Measurements from ENCODE around the gene ROBO4. TPM values are rescaled to one million over a fixed set of nuclear protein-coding genes. Genes with fewer than 3 reads are reported as not detected.

The ROBO4 gene
- total and polyA plus RNA-seq, 2 donors (not counting 1 experiment from before 2014, with no cell fraction given) = not detected

- Histone ChIP-seq H3K36me3 (replicated peaks in 1 of 2; ENCODE audit: control extremely low read depth in 1 of 2, control insufficient read depth in 1 of 2, extremely low read depth in 1 of 2, insufficient read depth in 2 of 2, low read length in 1 of 2) (no peaks in the 10 kb centered on the region), H3K27me3 (replicated peaks in 1 of 4; ENCODE audit: control extremely low read depth in 1 of 4, control insufficient read depth in 3 of 4, insufficient read depth in 4 of 4, low read length in 3 of 4) (peaks cover 0 to 86% (median 66%) of the 10 kb centered on the region in 4 experiments), H3K9ac (ENCODE audit: low read length) (no peak overlapping the region), H3K4me3 (ENCODE audit: control extremely low read depth in 1 of 5, extremely low read depth in 1 of 5, insufficient read depth in 1 of 5, low read depth in 2 of 5, low read length in 4 of 5) (no peak overlapping the region), H2AFZ (ENCODE audit: insufficient read depth, low read depth, low read length, poor library complexity, severe bottlenecking) (no peak overlapping the region), H3K4me1 (ENCODE audit: control insufficient read depth in 2 of 2, insufficient read depth in 2 of 2, low read length in 2 of 2) (peaks cover 38 to 48% of the 10 kb centered on the region in 2 donors), H3K9me3 (ENCODE audit: control extremely low read depth in 1 of 3, control insufficient read depth in 2 of 3, insufficient read depth in 1 of 3, low read length in 2 of 3) (peaks cover 0 to 41% (median 2%) of the 10 kb centered on the region in 3 donors), H3K79me2 (ENCODE audit: control insufficient read depth, insufficient read depth, low read length) (no peaks in the 10 kb centered on the region), H3K4me2 (replicated peaks; ENCODE audit: low read depth, low read length, poor library complexity, severe bottlenecking) (no peak overlapping the region), H3K27ac (ENCODE audit: low read length in 2 of 2) (no peak overlapping the region), H4K20me1 (ENCODE audit: control insufficient read depth, insufficient read depth, low read length, poor library complexity, severe bottlenecking) (no peaks in the 10 kb centered on the region)
- Mint-ChIP-seq H3K27me3 (peaks cover 78% of the 10 kb centered on the region), H3K4me3 (no peak overlapping the region), H3K4me1 (peaks cover 22% of the 10 kb centered on the region), H3K27ac (no peak overlapping the region), H3K9me3 (ENCODE audit: insufficient read depth) (no peaks in the 10 kb centered on the region)
- TF ChIP-seq EZH2 (IDR thresholded peaks at IDR 0.05; ENCODE audit: borderline replicate concordance, insufficient read depth, low read depth, low read length, poor library complexity, severe bottlenecking) (no peak), CTCF (IDR thresholded peaks at IDR 0.05) (no peak)
- DNase-seq (no peak), ATAC-seq (ENCODE audit: low read depth) (no peak)
- ChIA-PET POLR2A (no interaction called here), CTCF (interaction anchor here (3.0 kb wide), 1 partner anchor 12 kb away, joined by 15 read pairs; no protein-coding TSS in a partner anchor)
- intact Hi-C loops (cut with micrococcal nuclease) = no loop called here
- WGBS (ENCODE audit: insufficient coverage) = 21% methylated on average over 10 of the region's 18 CpGs
These were observed 33.3 kb downstream of the ROBO4 start for GRCh38 chr11:124864176-124864891.

GRCh38 chr11:124863826-124864165 is 33.9 kb downstream of the ROBO4 start:
- Histone ChIP-seq H3K9me3 (ENCODE audit: control extremely low read depth in 1 of 3, control insufficient read depth in 2 of 3, insufficient read depth in 1 of 3, low read length in 2 of 3) (peaks cover 0 to 35% (median 2%) of the 10 kb centered on the region in 3 donors), H3K79me2 (ENCODE audit: control insufficient read depth, insufficient read depth, low read length) (no peaks in the 10 kb centered on the region), H3K4me3 (ENCODE audit: control extremely low read depth in 1 of 5, extremely low read depth in 1 of 5, insufficient read depth in 1 of 5, low read depth in 2 of 5, low read length in 4 of 5) (no peak overlapping the region), H3K36me3 (replicated peaks in 1 of 2; ENCODE audit: control extremely low read depth in 1 of 2, control insufficient read depth in 1 of 2, extremely low read depth in 1 of 2, insufficient read depth in 2 of 2, low read length in 1 of 2) (no peaks in the 10 kb centered on the region), H3K9ac (ENCODE audit: low read length) (no peak overlapping the region), H3K4me2 (replicated peaks; ENCODE audit: low read depth, low read length, poor library complexity, severe bottlenecking) (no peak overlapping the region), H3K27me3 (replicated peaks in 1 of 4; ENCODE audit: control extremely low read depth in 1 of 4, control insufficient read depth in 3 of 4, insufficient read depth in 4 of 4, low read length in 3 of 4) (peaks cover 0 to 81% (median 63%) of the 10 kb centered on the region in 4 experiments), H3K4me1 (ENCODE audit: control insufficient read depth in 2 of 2, insufficient read depth in 2 of 2, low read length in 2 of 2) (peaks cover 33 to 42% of the 10 kb centered on the region in 2 donors), H3K27ac (ENCODE audit: low read length in 2 of 2) (no peak overlapping the region), H4K20me1 (ENCODE audit: control insufficient read depth, insufficient read depth, low read length, poor library complexity, severe bottlenecking) (no peaks in the 10 kb centered on the region), H2AFZ (ENCODE audit: insufficient read depth, low read depth, low read length, poor library complexity, severe bottlenecking) (no peak overlapping the region)
- 21% methylated on average over 3 of the region's 9 CpGs for WGBS (ENCODE audit: insufficient coverage)
- no peaks in the 10 kb centered on the region for H3K9me3 Mint-ChIP-seq (ENCODE audit: insufficient read depth)
- intact Hi-C loops (cut with micrococcal nuclease) = no loop called here
- ATAC-seq (ENCODE audit: low read depth) = no peak
- DNase-seq = no peak
- no peak overlapping the region for H3K27ac Mint-ChIP-seq
- POLR2A ChIA-PET = no interaction called here
- TF ChIP-seq CTCF (IDR thresholded peaks at IDR 0.05) = no peak
- TF ChIP-seq EZH2 (IDR thresholded peaks at IDR 0.05; ENCODE audit: borderline replicate concordance, insufficient read depth, low read depth, low read length, poor library complexity, severe bottlenecking) = no peak
- H3K27me3 Mint-ChIP-seq = peaks cover 74% of the 10 kb centered on the region
- CTCF ChIA-PET = no interaction called here
- peaks cover 22% of the 10 kb centered on the region for H3K4me1 Mint-ChIP-seq
- H3K4me3 Mint-ChIP-seq = no peak overlapping the region
